HG02870 (cell line): ENCODE measurements around the gene USP25.

Source experiments
- ATAC-seq: cut with Tn5 transposase; IDR thresholded peaks from one replicate; pipeline ENCODE4 v1.9.1; 2021; ENCODE audit warnings: mild to moderate bottlenecking, moderate library complexity; ENCODE audit not compliant: unreplicated experiment

The USP25 gene

GRCh38 chr21:15729674-15730483, at the start of gene USP25:
USP25 (plus strand) TSS chr21:15729982; CDS start chr21:15730394, 412 bp downstream.
- peak; percentile 67 for ATAC-seq

GRCh38 chr21:15682186-15682895, 47.4 kb upstream of the USP25 start:
- no peak for ATAC-seq

GRCh38 chr21:15682977-15683376, 46.8 kb upstream of the USP25 start:
- ATAC-seq: no peak

GRCh38 chr21:15686506-15686905, 43.3 kb upstream of the USP25 start:
- no peak for ATAC-seq

GRCh38 chr21:15687208-15687607, 42.6 kb upstream of the USP25 start:
- ATAC-seq: no peak

GRCh38 chr21:15688016-15688415, 41.8 kb upstream of the USP25 start:
- ATAC-seq: no peak

- peak; percentile 66 for ATAC-seq
Observed at GRCh38 chr21:15688809-15689208, 41.0 kb upstream of the USP25 start.

GRCh38 chr21:15692711-15693110, 37.1 kb upstream of the USP25 start:
- ATAC-seq: no peak

- ATAC-seq: no peak
Observed at GRCh38 chr21:15695241-15695640, 34.5 kb upstream of the USP25 start.

GRCh38 chr21:15701830-15702229, 28.0 kb upstream of the USP25 start:
- no peak for ATAC-seq

GRCh38 chr21:15703932-15704331, 25.9 kb upstream of the USP25 start:
- ATAC-seq: no peak

GRCh38 chr21:15706696-15707095, 23.1 kb upstream of the USP25 start:
- ATAC-seq: no peak

GRCh38 chr21:15713412-15713811, 16.4 kb upstream of the USP25 start:
- ATAC-seq: no peak

- ATAC-seq: no peak
Observed at GRCh38 chr21:15718711-15719110, 11.1 kb upstream of the USP25 start.

GRCh38 chr21:15719976-15720375, 9.8 kb upstream of the USP25 start:
- no peak for ATAC-seq

GRCh38 chr21:15722591-15723324, 7.0 kb upstream of the USP25 start:
- no peak for ATAC-seq

GRCh38 chr21:15725949-15726348, 3.8 kb upstream of the USP25 start:
- no peak for ATAC-seq

- no peak for ATAC-seq
Observed at GRCh38 chr21:15728046-15728445, 1.7 kb upstream of the USP25 start.

- ATAC-seq: no peak
Observed at GRCh38 chr21:15729346-15729673, 472 bp upstream of the USP25 start.

- ATAC-seq: no peak
Observed at GRCh38 chr21:15730484-15731242, 881 bp downstream of the USP25 start.

- ATAC-seq: no peak
Observed at GRCh38 chr21:15731243-15731613, 1.4 kb downstream of the USP25 start.
